ENCODE measurements around the gene LIPE.

LIPE gene

DNA sequence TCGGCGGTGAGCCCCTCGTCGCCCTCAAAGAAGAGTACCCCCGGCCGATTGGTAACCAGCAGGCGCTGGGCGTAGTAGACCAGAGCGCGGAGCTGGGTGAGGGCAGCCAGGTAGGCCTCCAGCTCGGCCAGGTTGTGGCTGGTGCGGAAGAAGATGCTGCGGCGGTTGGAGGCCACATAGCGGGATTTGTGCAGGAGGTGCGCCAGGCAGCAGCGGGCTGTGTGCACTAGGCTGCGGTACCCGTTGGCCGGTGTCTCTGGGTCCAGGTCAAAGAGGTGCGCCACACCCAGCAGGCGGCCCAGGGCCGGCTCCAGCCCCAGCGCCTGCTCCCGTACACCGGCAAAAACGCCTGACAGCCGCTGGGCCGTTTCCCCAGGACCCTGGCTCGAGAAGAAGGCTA is 16.8 kb downstream of the LIPE start:
- no peak for DNase-seq

GRCh38 chr19:42409477-42409876 is 17.7 kb downstream of the LIPE start:
- DNase-seq: no peak

GRCh38 chr19:42407816-42408175 is 19.4 kb downstream of the LIPE start:
- no peak for DNase-seq

DNA sequence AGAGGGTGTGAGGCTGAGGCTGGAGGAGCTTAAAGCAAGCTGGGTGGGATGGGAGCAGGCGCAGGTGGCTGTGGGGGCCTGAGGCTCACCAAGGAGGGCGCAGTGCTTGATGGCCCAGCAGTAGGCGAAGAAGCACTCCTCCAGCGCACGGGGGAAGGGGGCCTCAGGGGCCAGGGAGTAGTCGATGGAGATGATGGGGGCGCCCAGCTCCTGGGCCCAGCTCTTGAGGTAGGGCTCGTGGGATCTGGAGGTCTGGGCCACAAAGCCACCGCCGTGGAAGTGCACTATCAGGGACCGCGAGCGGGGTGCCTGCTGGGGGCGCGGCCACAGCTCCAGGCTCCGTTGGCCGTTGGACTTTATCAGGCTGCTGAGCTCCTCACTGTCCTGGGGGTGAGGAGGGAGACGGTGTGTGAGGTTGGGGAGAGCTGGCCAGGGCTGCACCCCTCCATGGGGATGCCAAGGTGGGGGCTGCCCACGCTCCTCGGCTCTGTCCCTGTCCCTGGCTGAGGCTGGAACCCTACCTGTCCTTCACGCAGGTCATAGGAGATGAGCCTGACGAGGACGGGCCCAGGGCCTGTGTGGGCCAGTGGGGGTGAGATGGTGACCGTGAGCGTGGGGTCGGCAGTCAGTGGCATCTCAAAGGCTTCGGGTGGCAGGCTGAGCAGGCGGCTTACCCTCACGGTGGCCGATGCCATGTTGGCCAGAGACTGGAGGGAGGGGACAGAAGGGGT is 19.9 kb downstream of the LIPE start:
- DNase-seq: no peak

GRCh38 chr19:42406111-42406510 is 21.1 kb downstream of the LIPE start:
- no peak for DNase-seq

DNA sequence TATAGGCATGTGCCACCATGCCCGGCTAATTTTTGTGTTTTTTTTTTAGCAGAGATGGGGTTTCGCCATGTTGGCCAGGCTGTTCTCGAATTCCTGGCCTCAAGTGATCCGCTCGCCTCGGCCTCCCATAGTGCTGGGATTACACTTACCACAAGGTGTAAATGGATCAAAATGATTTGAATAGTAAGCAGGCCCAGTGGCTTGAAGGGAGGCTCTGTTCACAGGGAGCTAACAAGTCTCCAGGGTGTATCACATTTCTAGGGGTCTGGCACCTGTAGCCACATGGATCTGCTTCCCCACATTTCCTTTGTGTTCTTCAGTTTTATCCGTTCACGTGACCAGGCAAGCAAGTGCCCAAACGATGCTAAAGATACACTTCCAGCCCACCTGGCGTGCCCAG is 23.6 kb downstream of the LIPE start:
- DNase-seq: peak; percentile 76

DNA sequence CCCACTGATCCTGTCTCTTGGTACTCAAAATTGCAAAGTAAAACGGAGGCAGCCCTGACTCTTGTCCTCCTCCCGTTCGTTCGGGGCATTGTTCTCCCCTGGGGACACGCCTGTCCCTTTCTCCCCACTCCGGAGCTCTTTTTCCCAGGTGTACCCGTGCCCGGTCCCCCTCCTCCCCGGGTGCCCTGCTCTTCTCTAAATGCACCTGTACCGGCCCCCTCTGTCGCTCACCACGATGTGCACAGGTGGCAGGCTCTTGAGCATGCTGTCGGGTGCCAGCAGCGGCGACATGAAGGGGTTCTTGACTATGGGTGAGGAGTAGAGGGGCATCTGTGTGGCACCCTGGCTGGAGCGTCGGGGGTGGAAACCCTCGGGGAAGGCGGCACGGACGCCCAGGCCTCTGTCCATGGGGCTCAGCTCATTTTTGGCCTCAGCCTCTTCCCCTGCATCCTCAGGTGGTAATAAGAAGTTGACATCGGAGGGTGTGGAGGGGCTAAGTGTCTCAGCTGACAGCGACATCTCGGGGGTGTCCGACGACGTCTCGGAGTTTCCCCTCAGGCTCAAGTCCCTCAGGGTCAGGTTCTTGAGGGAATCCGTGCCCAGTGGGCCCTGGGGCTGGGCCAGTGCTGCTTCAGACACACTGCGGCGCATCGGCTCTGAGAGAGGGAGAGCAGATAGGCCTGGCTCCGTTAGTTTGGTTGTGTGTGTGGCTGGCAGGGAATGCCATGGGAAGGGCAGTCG is 24.6 kb downstream of the LIPE start:
- DNase-seq: no peak

GRCh38 chr19:42401365-42402303 is 25.6 kb downstream of the LIPE start:
- DNase-seq: peak; percentile 77

DNA sequence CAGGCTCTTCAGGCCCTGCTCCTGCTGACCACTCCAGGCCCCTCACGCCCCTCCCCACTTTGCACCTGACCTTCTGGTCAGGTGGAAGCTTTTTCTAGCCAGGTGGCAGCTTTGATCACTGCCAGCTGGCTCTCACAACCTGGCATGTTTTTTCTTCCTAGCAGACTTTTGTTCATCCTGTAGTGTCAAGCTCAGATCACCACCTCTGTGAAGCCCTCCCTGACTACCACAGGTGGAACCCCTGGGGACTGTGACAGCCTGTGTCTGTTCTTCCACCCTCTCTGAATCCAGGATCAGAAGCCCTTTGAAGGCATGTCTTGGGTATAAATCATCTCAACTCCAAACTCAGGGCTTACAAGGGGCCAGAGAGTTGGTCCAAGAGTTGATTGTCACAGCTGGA is 26.8 kb downstream of the LIPE start:
- DNase-seq: no peak

- peak; percentile 51 for DNase-seq
These were observed 29.7 kb downstream of the LIPE start for GRCh38 chr19:42397263-42398166.

DNA sequence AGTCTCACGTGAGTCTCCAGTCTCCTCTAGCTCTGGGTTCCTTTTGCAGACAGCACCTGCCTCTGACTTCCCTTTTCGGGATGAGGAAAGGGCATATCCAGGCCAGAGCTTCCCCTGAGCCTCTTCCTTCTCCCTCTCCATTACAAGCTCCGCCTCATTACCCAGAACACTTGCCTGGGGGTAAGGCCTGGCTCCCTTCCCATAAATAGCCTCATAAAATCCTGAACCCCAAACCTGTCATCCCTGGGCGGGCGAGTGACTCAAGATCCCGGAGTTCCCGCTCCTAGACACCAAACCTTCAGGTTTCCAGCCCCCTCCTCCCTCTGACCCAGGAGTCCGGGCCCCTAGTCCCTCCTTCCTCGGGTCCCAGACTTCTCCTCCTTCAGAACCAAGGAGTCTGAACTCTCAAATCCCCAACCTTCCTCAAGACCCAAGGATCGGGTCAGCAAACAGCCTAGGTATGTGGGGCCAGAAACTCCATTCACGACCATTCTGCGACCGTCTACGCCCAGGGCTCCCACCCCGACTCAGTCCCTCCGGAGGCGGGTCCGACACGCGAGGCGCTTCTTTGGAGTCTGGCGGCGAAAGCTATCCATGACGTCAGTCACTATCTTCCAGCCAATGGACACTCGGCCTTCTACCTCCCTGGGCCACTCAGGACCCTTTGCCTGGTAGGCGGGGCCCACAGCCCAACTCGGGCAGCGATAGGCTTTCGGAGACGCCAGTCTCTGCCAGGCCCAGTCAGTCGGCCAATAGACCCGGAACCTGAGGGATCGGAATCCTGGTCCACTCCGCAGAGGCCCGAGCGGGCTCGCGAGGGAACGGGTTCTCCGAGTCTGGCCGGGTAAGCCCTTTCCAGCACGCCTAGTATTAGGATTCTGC is 30.6 kb downstream of the LIPE start:
- peak; percentile 98 for DNase-seq

DNA sequence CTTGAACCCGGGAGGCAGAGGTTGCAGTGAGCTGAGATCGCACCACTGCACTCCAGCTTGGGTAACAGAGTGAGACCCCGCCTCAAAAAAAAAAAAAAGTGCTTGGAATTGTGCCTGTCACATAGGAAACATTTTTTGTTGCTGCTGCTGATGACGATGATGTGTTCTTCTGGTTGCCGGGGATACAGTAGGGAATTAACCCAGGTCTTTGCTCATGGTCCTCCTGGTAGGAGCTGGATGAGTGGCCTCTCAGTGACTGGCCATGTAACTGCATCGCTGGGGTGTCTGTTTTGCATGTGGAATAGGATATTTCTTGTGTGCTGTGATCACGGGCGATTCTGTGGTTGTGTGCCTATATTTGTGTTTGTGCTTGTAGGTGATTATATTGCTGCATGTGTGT is 32.4 kb downstream of the LIPE start:
- no peak for DNase-seq

DNA sequence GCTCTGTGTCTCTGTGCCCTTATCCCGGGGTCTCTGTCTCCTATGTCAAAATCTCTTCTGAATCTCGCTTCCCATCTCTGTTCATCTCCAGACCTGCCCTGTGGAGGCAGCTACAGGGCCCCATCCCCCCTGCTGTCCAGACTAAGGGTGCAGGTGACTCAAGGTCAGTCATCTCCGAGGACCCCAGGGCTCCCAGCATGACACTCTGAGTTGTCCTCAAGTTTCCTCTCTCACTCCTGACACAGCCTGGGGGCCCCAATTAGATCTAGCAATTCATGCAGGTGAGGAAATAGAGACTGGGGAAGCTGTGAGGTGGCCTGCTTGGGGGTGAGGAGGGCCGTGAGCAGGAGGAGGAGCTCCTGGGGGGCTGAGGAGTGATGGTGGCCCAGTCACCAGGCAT is 35.0 kb downstream of the LIPE start:
- no peak for DNase-seq

DNA sequence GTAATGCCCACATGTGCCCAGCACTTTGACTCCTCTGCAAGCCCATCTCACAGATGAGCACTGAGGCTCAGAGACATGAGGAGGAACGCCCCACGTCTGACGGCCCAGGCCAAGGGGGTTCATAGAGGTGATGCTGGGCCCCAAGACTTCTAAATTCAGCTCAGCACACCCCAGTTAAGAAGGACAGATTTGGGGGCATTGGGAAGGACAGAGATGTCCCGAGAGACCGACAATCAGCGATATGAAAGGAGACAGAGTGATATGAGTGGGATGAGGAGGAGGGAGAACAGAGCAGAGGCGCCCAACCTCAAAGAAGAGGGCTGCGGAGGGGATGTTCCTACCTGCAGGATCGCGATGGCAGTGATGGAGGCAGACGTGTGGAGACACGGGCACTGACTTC is 37.3 kb downstream of the LIPE start, which contains the start of gene CNFN:
TSS of gene CNFN (minus strand) at position 399 of the 400 bp plus-strand sequence. CDS start 1,260 bp downstream, outside the sequence.
- DNase-seq: no peak

- DNase-seq: no peak
These were observed 38.2 kb downstream of the LIPE start for GRCh38 chr19:42388851-42389489.

DNA sequence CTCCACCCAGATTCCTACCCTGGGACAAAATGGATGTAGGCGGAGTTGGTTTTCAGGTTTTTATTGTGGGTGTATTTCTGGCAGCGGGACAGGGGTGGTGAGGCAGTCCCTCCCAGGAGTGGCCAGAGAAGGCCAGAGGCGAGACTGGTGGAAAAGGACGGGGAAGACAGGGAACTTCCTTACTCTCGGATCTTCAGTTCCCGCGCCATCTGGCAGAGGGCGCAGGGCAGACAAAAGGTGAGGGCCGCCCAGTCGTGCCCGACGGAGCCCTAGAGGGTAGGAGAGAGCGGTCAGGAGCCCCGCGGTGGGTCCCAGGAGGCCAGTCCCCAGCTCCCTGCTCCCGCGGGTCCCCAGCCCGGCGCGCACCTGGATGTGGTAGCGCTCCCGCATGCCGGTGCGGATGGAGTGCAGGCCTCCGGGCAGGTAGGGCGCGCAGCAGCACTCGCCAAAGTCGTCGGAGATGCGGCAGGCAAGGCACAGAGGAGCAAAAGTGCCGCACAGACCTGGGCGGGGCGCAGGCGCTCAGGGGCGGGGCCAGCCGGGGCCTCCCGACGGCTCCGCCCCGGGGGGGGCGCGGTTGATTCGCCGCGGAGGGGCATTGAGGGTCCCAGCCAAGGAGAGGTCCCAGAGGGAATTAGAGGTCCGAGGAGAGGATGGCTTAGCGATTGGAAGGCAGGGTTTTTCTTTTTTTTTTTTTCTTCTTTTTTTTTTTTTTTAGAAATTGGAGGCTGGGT is 40.0 kb downstream of the LIPE start:
- DNase-seq: peak; percentile 73

- DNase-seq: no peak
These were observed 47.0 kb downstream of the LIPE start for GRCh38 chr19:42380155-42380554.

- no peak for DNase-seq
These were observed 48.7 kb downstream of the LIPE start for GRCh38 chr19:42378225-42379215.

GRCh38 chr19:42376177-42376555 is 51.0 kb downstream of the LIPE start:
- no peak for DNase-seq
